ENCODE measurements around the gene GAREM1. TPM values are rescaled to one million over a fixed set of nuclear protein-coding genes. Genes with fewer than 3 reads are reported as not detected.

The GAREM1 gene
- total and polyA plus RNA-seq, 2 donors (not counting 3 experiments of a cell fraction or from before 2014, with no cell fraction given) = 0.69 to 1.0 TPM

DNA sequence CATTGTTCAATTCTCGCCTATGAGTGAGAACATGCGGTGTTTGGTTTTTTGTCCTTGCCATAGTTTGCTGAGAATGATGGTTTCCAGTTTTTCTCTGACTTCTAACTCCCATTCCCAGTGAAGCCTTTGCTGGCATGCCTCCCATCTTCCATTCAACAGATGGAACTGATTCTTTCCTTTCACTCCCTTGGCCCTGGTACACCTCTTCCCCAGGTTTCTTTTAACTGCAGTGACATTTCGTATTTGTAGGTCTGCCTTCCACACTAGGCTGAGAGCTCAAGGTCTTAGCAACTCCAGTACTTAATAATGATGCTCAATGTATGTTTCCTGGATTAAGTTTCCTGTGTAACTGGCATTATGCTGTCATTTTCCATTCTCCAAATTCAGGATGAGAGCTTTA, 48.5 kb downstream of the GAREM1 start:
- BruUV-seq (replicated peaks) = no TSS peak
- dilution Hi-C loops (cut with MboI; ENCODE audit: extremely low pct_ligation_motif_present, low sequenced_read_pairs) (no loop called here), intact Hi-C loops (cut with micrococcal nuclease) (no loop called here)
- Histone ChIP-seq H3K4me1 (ENCODE audit: control insufficient read depth, extremely low read depth, insufficient read depth, low read length) (peaks cover 10% of the 10 kb centered on the region), H3K27me3 (ENCODE audit: control insufficient read depth in 2 of 2, insufficient read depth in 2 of 2, low read length in 2 of 2) (no peaks in the 10 kb centered on the region), H3K36me3 (ENCODE audit: control insufficient read depth in 2 of 2, extremely low read depth in 1 of 2, insufficient read depth in 2 of 2, low read length in 2 of 2) (no peaks in the 10 kb centered on the region), H3K79me2 (ENCODE audit: control insufficient read depth, insufficient read depth, low read length) (no peaks in the 10 kb centered on the region), H3K27ac (ENCODE audit: insufficient read depth, low read depth, low read length) (no peak overlapping the region), H3K4me3 (replicated peaks in 1 of 3; ENCODE audit: insufficient read depth in 1 of 3, low read depth in 1 of 3, low read length in 3 of 3) (no peak overlapping the region), H3K9me1 (replicated peaks; ENCODE audit: control insufficient read depth, extremely low read depth, insufficient read depth, low read length) (no peaks in the 10 kb centered on the region), H3K9ac (replicated peaks; ENCODE audit: extremely low read depth, insufficient read depth, low read length) (no peak overlapping the region), H2AFZ (ENCODE audit: low read depth, low read length) (no peak overlapping the region), H4K20me1 (replicated peaks; ENCODE audit: control insufficient read depth, extremely low read depth, insufficient read depth, low read length) (no peaks in the 10 kb centered on the region), H3K9me3 (replicated peaks; ENCODE audit: control insufficient read depth, insufficient read depth, low read length) (no peaks in the 10 kb centered on the region), H3K4me2 (ENCODE audit: insufficient read depth, low read length) (no peak overlapping the region)
- DNase-seq (ENCODE audit: low read depth, low spot score) (no peak), FAIRE-seq (no peak)
- CTCF ChIA-PET = no interaction called here
- POLR2A ChIA-PET = no interaction called here
- TF ChIP-seq GATA2 (IDR thresholded peaks at IDR 0.05; ENCODE audit: insufficient read depth, insufficient read length, low read depth, low read length) = no peak
- no peak for TF ChIP-seq JUN (IDR thresholded peaks at IDR 0.05; ENCODE audit: borderline replicate concordance, insufficient read depth, insufficient read length, low read depth)

GRCh38 chr18:32420084-32420750, 50.5 kb downstream of the GAREM1 start:
- intact Hi-C loops (cut with micrococcal nuclease) = no loop called here

More at GRCh38 chr18:32420084-32420750, 50.5 kb downstream of the GAREM1 start:
- ChIA-PET CTCF (no interaction called here), POLR2A (no interaction called here)
- FAIRE-seq = peak; percentile 63
- no peaks in the 10 kb centered on the region for H3K27me3 ChIP-seq (ENCODE audit: control insufficient read depth in 2 of 2, insufficient read depth in 2 of 2, low read length in 2 of 2)
- no TSS peak for BruUV-seq (replicated peaks)
- no peaks in the 10 kb centered on the region for H4K20me1 ChIP-seq (replicated peaks; ENCODE audit: control insufficient read depth, extremely low read depth, insufficient read depth, low read length)
- H3K79me2 ChIP-seq (ENCODE audit: control insufficient read depth, insufficient read depth, low read length) = no peaks in the 10 kb centered on the region
- no peak overlapping the region for H3K27ac ChIP-seq (ENCODE audit: insufficient read depth, low read depth, low read length)
- H3K9me1 ChIP-seq (replicated peaks; ENCODE audit: control insufficient read depth, extremely low read depth, insufficient read depth, low read length) = no peaks in the 10 kb centered on the region
- no peak overlapping the region for H2AFZ ChIP-seq (ENCODE audit: low read depth, low read length)
- H3K4me1 ChIP-seq (ENCODE audit: control insufficient read depth, extremely low read depth, insufficient read depth, low read length) = peaks cover 10% of the 10 kb centered on the region
- no peaks in the 10 kb centered on the region for H3K36me3 ChIP-seq (ENCODE audit: control insufficient read depth in 2 of 2, extremely low read depth in 1 of 2, insufficient read depth in 2 of 2, low read length in 2 of 2)
- TF ChIP-seq MAX (IDR thresholded peaks at IDR 0.05; ENCODE audit: insufficient read depth, insufficient read length) (no peak), POLR2AphosphoS5 (IDR thresholded peaks at IDR 0.05; ENCODE audit: insufficient read depth, low read depth, low read length) (no peak), MYC (IDR thresholded peaks at IDR 0.05; ENCODE audit: low read depth, low read length) (no peak), GATA2 (IDR thresholded peaks at IDR 0.05; ENCODE audit: insufficient read depth, insufficient read length, low read depth, low read length) (no peak), JUN (IDR thresholded peaks at IDR 0.05; ENCODE audit: borderline replicate concordance, insufficient read depth, insufficient read length, low read depth) (no peak), EZH2 (IDR thresholded peaks at IDR 0.05; ENCODE audit: borderline replicate concordance, low read depth, low read length, severe bottlenecking) (no peak), POLR2A (IDR thresholded peaks at IDR 0.05; ENCODE audit: low read depth, low read length) (no peak), FOS (IDR thresholded peaks at IDR 0.05; ENCODE audit: borderline replicate concordance, insufficient read depth, low read length) (no peak)
- TF ChIP-seq, protein P1, sequence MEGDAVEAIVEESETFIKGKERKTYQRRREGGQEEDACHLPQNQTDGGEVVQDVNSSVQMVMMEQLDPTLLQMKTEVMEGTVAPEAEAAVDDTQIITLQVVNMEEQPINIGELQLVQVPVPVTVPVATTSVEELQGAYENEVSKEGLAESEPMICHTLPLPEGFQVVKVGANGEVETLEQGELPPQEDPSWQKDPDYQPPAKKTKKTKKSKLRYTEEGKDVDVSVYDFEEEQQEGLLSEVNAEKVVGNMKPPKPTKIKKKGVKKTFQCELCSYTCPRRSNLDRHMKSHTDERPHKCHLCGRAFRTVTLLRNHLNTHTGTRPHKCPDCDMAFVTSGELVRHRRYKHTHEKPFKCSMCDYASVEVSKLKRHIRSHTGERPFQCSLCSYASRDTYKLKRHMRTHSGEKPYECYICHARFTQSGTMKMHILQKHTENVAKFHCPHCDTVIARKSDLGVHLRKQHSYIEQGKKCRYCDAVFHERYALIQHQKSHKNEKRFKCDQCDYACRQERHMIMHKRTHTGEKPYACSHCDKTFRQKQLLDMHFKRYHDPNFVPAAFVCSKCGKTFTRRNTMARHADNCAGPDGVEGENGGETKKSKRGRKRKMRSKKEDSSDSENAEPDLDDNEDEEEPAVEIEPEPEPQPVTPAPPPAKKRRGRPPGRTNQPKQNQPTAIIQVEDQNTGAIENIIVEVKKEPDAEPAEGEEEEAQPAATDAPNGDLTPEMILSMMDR (IDR thresholded peaks at IDR 0.05; ENCODE audit: extremely low read depth in 1 of 2, insufficient read depth in 1 of 2, low read depth in 1 of 2, low read length in 2 of 2) = no peak
- no peaks in the 10 kb centered on the region for H3K9me3 ChIP-seq (replicated peaks; ENCODE audit: control insufficient read depth, insufficient read depth, low read length)
- peak; percentile 45 for DNase-seq (ENCODE audit: low read depth, low spot score)
- dilution Hi-C loops (cut with MboI; ENCODE audit: extremely low pct_ligation_motif_present, low sequenced_read_pairs) = no loop called here
- no peak overlapping the region for H3K9ac ChIP-seq (replicated peaks; ENCODE audit: extremely low read depth, insufficient read depth, low read length)
- H3K4me3 ChIP-seq (replicated peaks in 1 of 3; ENCODE audit: insufficient read depth in 1 of 3, low read depth in 1 of 3, low read length in 3 of 3) = no peak overlapping the region
- H3K4me2 ChIP-seq (ENCODE audit: insufficient read depth, low read length) = peak overlapping the region; percentile 42

Measured in endothelial cell of umbilical vein (primary cell).